Caki2 (cell line): ENCODE measurements around the gene SOWAHC. TPM values are rescaled to one million over a fixed set of nuclear protein-coding genes. Genes with fewer than 3 reads are reported as not detected.

Experiments
- total RNA-seq: library from RNA; depleted of rRNA; stranded (reverse); fragments of >200 nt; shearing (Covaris generic); gene quantifications from 2 replicates; pipeline ENCODE4 v1.2.3, GENCODE V29; 2014; ENCODE audit warnings: low replicate concordance; rRNA removed

SOWAHC gene
- total RNA-seq, 1 experiment from 2014 or later = 15.1 TPM

Other genes starting within 250 kb of the SOWAHC start
- gene SEPTIN10, start 398 bp upstream of the SOWAHC start, total RNA-seq = 57.1 and 76.8 TPM in 2 replicates
- gene RGPD5, start 179.9 kb downstream of the SOWAHC start, total RNA-seq = 0.81 and 3.3 TPM in 2 replicates